Measurements from ENCODE around the gene PRR16. TPM values are rescaled to one million over a fixed set of nuclear protein-coding genes. Genes with fewer than 3 reads are reported as not detected.

Gene PRR16
- total RNA-seq, 2 experiments from 2014 or later = not detected

- POLR2A ChIA-PET = no interaction called here
- CTCF ChIA-PET = no interaction called here
- Mint-ChIP-seq H3K4me3 (no peak overlapping the region), H3K27me3 (ENCODE audit: low read depth) (no peaks in the 10 kb centered on the region), H3K9me3 (ENCODE audit: insufficient read depth) (no peaks in the 10 kb centered on the region), H3K4me1 (ENCODE audit: low read depth) (no peaks in the 10 kb centered on the region), H3K36me3 (ENCODE audit: low read depth) (no peaks in the 10 kb centered on the region), H3K27ac (no peak overlapping the region)
- ATAC-seq (no peak), DNase-seq (no peak)
Observed at GRCh38 chr5:120555345-120555744, 91.2 kb downstream of the PRR16 start.

GRCh38 chr5:120564013-120564412, 99.9 kb downstream of the PRR16 start:
- no peaks in the 10 kb centered on the region for H3K27me3 Mint-ChIP-seq (ENCODE audit: low read depth)
- H3K9me3 Mint-ChIP-seq (ENCODE audit: insufficient read depth) = no peaks in the 10 kb centered on the region
- DNase-seq (no peak), ATAC-seq (no peak)
- ChIA-PET POLR2A (no interaction called here), CTCF (no interaction called here)
- H3K36me3 Mint-ChIP-seq (ENCODE audit: low read depth) = no peaks in the 10 kb centered on the region
- H3K4me1 Mint-ChIP-seq (ENCODE audit: low read depth) = no peaks in the 10 kb centered on the region
- H3K4me3 Mint-ChIP-seq = no peak overlapping the region
- no peak overlapping the region for H3K27ac Mint-ChIP-seq

GRCh38 chr5:120567066-120567465, 103.0 kb downstream of the PRR16 start:
- POLR2A ChIA-PET = no interaction called here
- no peaks in the 10 kb centered on the region for H3K4me1 Mint-ChIP-seq (ENCODE audit: low read depth)

GRCh38 chr5:120567921-120568320, 103.8 kb downstream of the PRR16 start:
- DNase-seq (no peak), ATAC-seq (no peak)
- Mint-ChIP-seq H3K9me3 (ENCODE audit: insufficient read depth) (no peaks in the 10 kb centered on the region), H3K27me3 (ENCODE audit: low read depth) (no peaks in the 10 kb centered on the region), H3K36me3 (ENCODE audit: low read depth) (no peaks in the 10 kb centered on the region), H3K4me1 (ENCODE audit: low read depth) (no peaks in the 10 kb centered on the region), H3K27ac (no peak overlapping the region), H3K4me3 (no peak overlapping the region)
- CTCF ChIA-PET = no interaction called here
- POLR2A ChIA-PET = no interaction called here

More at GRCh38 chr5:120567066-120567465, 103.0 kb downstream of the PRR16 start:
- no peaks in the 10 kb centered on the region for H3K9me3 Mint-ChIP-seq (ENCODE audit: insufficient read depth)
- no peak overlapping the region for H3K4me3 Mint-ChIP-seq
- DNase-seq = no peak
- no peaks in the 10 kb centered on the region for H3K36me3 Mint-ChIP-seq (ENCODE audit: low read depth)
- H3K27me3 Mint-ChIP-seq (ENCODE audit: low read depth) = no peaks in the 10 kb centered on the region
- CTCF ChIA-PET = no interaction called here
- H3K27ac Mint-ChIP-seq = no peak overlapping the region
- no peak for ATAC-seq

GRCh38 chr5:120568711-120569110, 104.6 kb downstream of the PRR16 start:
- H3K27me3 Mint-ChIP-seq (ENCODE audit: low read depth) = no peaks in the 10 kb centered on the region
- no peak for DNase-seq
- H3K4me1 Mint-ChIP-seq (ENCODE audit: low read depth) = no peaks in the 10 kb centered on the region
- no peaks in the 10 kb centered on the region for H3K36me3 Mint-ChIP-seq (ENCODE audit: low read depth)
- ATAC-seq = no peak
- no peaks in the 10 kb centered on the region for H3K9me3 Mint-ChIP-seq (ENCODE audit: insufficient read depth)
- H3K4me3 Mint-ChIP-seq = no peak overlapping the region
- H3K27ac Mint-ChIP-seq = no peak overlapping the region
- ChIA-PET CTCF (no interaction called here), POLR2A (no interaction called here)

- Mint-ChIP-seq H3K27me3 (ENCODE audit: low read depth) (no peaks in the 10 kb centered on the region), H3K27ac (no peak overlapping the region), H3K4me3 (no peak overlapping the region), H3K9me3 (ENCODE audit: insufficient read depth) (no peaks in the 10 kb centered on the region), H3K4me1 (ENCODE audit: low read depth) (no peaks in the 10 kb centered on the region), H3K36me3 (ENCODE audit: low read depth) (no peaks in the 10 kb centered on the region)
- ChIA-PET CTCF (no interaction called here), POLR2A (no interaction called here)
- DNase-seq = no peak
- ATAC-seq = no peak
Observed at GRCh38 chr5:120576588-120576987, 112.5 kb downstream of the PRR16 start.

GRCh38 chr5:120582635-120583034, 118.5 kb downstream of the PRR16 start:
- Mint-ChIP-seq H3K4me1 (ENCODE audit: low read depth) (no peaks in the 10 kb centered on the region), H3K27ac (no peak overlapping the region), H3K4me3 (no peak overlapping the region), H3K27me3 (ENCODE audit: low read depth) (no peaks in the 10 kb centered on the region), H3K9me3 (ENCODE audit: insufficient read depth) (no peaks in the 10 kb centered on the region), H3K36me3 (ENCODE audit: low read depth) (no peaks in the 10 kb centered on the region)
- ATAC-seq (no peak), DNase-seq (no peak)
- POLR2A ChIA-PET = no interaction called here
- CTCF ChIA-PET = no interaction called here

GRCh38 chr5:120586646-120587045, 122.5 kb downstream of the PRR16 start:
- no peaks in the 10 kb centered on the region for H3K27me3 Mint-ChIP-seq (ENCODE audit: low read depth)
- ChIA-PET POLR2A (no interaction called here), CTCF (no interaction called here)
- no peak for DNase-seq
- H3K4me3 Mint-ChIP-seq = no peak overlapping the region
- no peaks in the 10 kb centered on the region for H3K9me3 Mint-ChIP-seq (ENCODE audit: insufficient read depth)
- ATAC-seq = no peak
- H3K27ac Mint-ChIP-seq = no peak overlapping the region
- no peaks in the 10 kb centered on the region for H3K36me3 Mint-ChIP-seq (ENCODE audit: low read depth)
- H3K4me1 Mint-ChIP-seq (ENCODE audit: low read depth) = no peaks in the 10 kb centered on the region

GRCh38 chr5:120591911-120592310, 127.8 kb downstream of the PRR16 start:
- POLR2A ChIA-PET = no interaction called here
- CTCF ChIA-PET = no interaction called here
- no peaks in the 10 kb centered on the region for H3K9me3 Mint-ChIP-seq (ENCODE audit: insufficient read depth)
- no peaks in the 10 kb centered on the region for H3K4me1 Mint-ChIP-seq (ENCODE audit: low read depth)
- H3K27ac Mint-ChIP-seq = no peak overlapping the region
- H3K27me3 Mint-ChIP-seq (ENCODE audit: low read depth) = no peaks in the 10 kb centered on the region
- ATAC-seq (no peak), DNase-seq (no peak)
- H3K36me3 Mint-ChIP-seq (ENCODE audit: low read depth) = no peaks in the 10 kb centered on the region
- no peak overlapping the region for H3K4me3 Mint-ChIP-seq

GRCh38 chr5:120599576-120599975, 135.5 kb downstream of the PRR16 start:
- ATAC-seq (no peak), DNase-seq (no peak)
- H3K27me3 Mint-ChIP-seq (ENCODE audit: low read depth) = no peaks in the 10 kb centered on the region
- H3K4me1 Mint-ChIP-seq (ENCODE audit: low read depth) = no peaks in the 10 kb centered on the region
- POLR2A ChIA-PET = no interaction called here
- H3K4me3 Mint-ChIP-seq = no peak overlapping the region
- CTCF ChIA-PET = no interaction called here
- H3K36me3 Mint-ChIP-seq (ENCODE audit: low read depth) = no peaks in the 10 kb centered on the region
- no peak overlapping the region for H3K27ac Mint-ChIP-seq
- H3K9me3 Mint-ChIP-seq (ENCODE audit: insufficient read depth) = no peaks in the 10 kb centered on the region

- Mint-ChIP-seq H3K36me3 (ENCODE audit: low read depth) (no peaks in the 10 kb centered on the region), H3K27me3 (ENCODE audit: low read depth) (no peaks in the 10 kb centered on the region), H3K4me3 (no peak overlapping the region), H3K9me3 (ENCODE audit: insufficient read depth) (no peaks in the 10 kb centered on the region), H3K27ac (no peak overlapping the region), H3K4me1 (ENCODE audit: low read depth) (no peaks in the 10 kb centered on the region)
- ATAC-seq = no peak
- ChIA-PET CTCF (no interaction called here), POLR2A (no interaction called here)
- no peak for DNase-seq
Observed at GRCh38 chr5:120600639-120601038, 136.5 kb downstream of the PRR16 start.

- POLR2A ChIA-PET = no interaction called here
- ATAC-seq (no peak), DNase-seq (no peak)
- no peaks in the 10 kb centered on the region for H3K27me3 Mint-ChIP-seq (ENCODE audit: low read depth)
- no peak overlapping the region for H3K4me3 Mint-ChIP-seq
- no peaks in the 10 kb centered on the region for H3K9me3 Mint-ChIP-seq (ENCODE audit: insufficient read depth)
- CTCF ChIA-PET = no interaction called here
- no peaks in the 10 kb centered on the region for H3K4me1 Mint-ChIP-seq (ENCODE audit: low read depth)
- H3K27ac Mint-ChIP-seq = no peak overlapping the region
- no peaks in the 10 kb centered on the region for H3K36me3 Mint-ChIP-seq (ENCODE audit: low read depth)
Observed at GRCh38 chr5:120602033-120602432, 137.9 kb downstream of the PRR16 start.

GRCh38 chr5:120604884-120605283, 140.8 kb downstream of the PRR16 start:
- no peak overlapping the region for H3K27ac Mint-ChIP-seq
- no peaks in the 10 kb centered on the region for H3K4me1 Mint-ChIP-seq (ENCODE audit: low read depth)
- ATAC-seq (no peak), DNase-seq (no peak)
- no peaks in the 10 kb centered on the region for H3K36me3 Mint-ChIP-seq (ENCODE audit: low read depth)
- no peak overlapping the region for H3K4me3 Mint-ChIP-seq
- H3K9me3 Mint-ChIP-seq (ENCODE audit: insufficient read depth) = no peaks in the 10 kb centered on the region
- POLR2A ChIA-PET = no interaction called here
- H3K27me3 Mint-ChIP-seq (ENCODE audit: low read depth) = no peaks in the 10 kb centered on the region
- CTCF ChIA-PET = no interaction called here
